SW 1271 (cell line): ENCODE measurements around the gene LDLRAD3.

ENCODE experiments used
- DNase-seq, 2 experiments: peaks; one replicate each; lab custom pipeline; 2025; lab: John Stamatoyannopoulos, UW

LDLRAD3 gene

GRCh38 chr11:36103933-36104530, 160.2 kb downstream of the LDLRAD3 start:
- DNase-seq, result no peak

- DNase-seq, result no peak
Observed at GRCh38 chr11:36104660-36104992, 160.8 kb downstream of the LDLRAD3 start.

- no peak for DNase-seq
Observed at GRCh38 chr11:36105743-36106581, 162.1 kb downstream of the LDLRAD3 start.

GRCh38 chr11:36107547-36107946, 163.7 kb downstream of the LDLRAD3 start:
- DNase-seq, result no peak

- DNase-seq, result no peak
Observed at GRCh38 chr11:36108881-36109589, 165.2 kb downstream of the LDLRAD3 start.

- DNase-seq, result no peak
Observed at GRCh38 chr11:36109590-36109849, 165.7 kb downstream of the LDLRAD3 start.

GRCh38 chr11:36109850-36110606, 166.2 kb downstream of the LDLRAD3 start:
- DNase-seq, result no peak

- DNase-seq, result no peak
Observed at GRCh38 chr11:36110668-36111410, 167.0 kb downstream of the LDLRAD3 start.

- DNase-seq, result no peak
Observed at GRCh38 chr11:36114095-36114494, 170.2 kb downstream of the LDLRAD3 start.

- no peak for DNase-seq
Observed at GRCh38 chr11:36115378-36115801, 171.5 kb downstream of the LDLRAD3 start.

GRCh38 chr11:36116161-36116560, 172.3 kb downstream of the LDLRAD3 start:
- no peak for DNase-seq

- DNase-seq, result no peak
Observed at GRCh38 chr11:36118084-36118483, 174.2 kb downstream of the LDLRAD3 start.

- DNase-seq, result no peak
Observed at GRCh38 chr11:36119300-36119699, 175.4 kb downstream of the LDLRAD3 start.

- no peak for DNase-seq
Observed at GRCh38 chr11:36121054-36121453, 177.2 kb downstream of the LDLRAD3 start.

GRCh38 chr11:36122671-36123070, 178.8 kb downstream of the LDLRAD3 start:
- no peak for DNase-seq

- DNase-seq, result no peak
Observed at GRCh38 chr11:36123336-36124101, 179.7 kb downstream of the LDLRAD3 start.

GRCh38 chr11:36126678-36127077, 182.8 kb downstream of the LDLRAD3 start:
- DNase-seq, result no peak

- DNase-seq, result no peak
Observed at GRCh38 chr11:36127550-36127949, 183.7 kb downstream of the LDLRAD3 start.

GRCh38 chr11:36129955-36130354, 186.1 kb downstream of the LDLRAD3 start:
- DNase-seq, result no peak

- DNase-seq, result no peak
Observed at GRCh38 chr11:36130401-36130800, 186.5 kb downstream of the LDLRAD3 start.
